ENCODE measurements around the gene TMEM101. TPM values are rescaled to one million over a fixed set of nuclear protein-coding genes. Genes with fewer than 3 reads are reported as not detected.
"Not testable (repeated sequence)": the region's sequence is repeated elsewhere in the genome, so short reads cannot be mapped to it uniquely, and the experiment has no call there.

The TMEM101 gene
- total RNA-seq, 3 donors from 2014 or later: 23.0 to 27.7 (median 23.8) TPM

DNA sequence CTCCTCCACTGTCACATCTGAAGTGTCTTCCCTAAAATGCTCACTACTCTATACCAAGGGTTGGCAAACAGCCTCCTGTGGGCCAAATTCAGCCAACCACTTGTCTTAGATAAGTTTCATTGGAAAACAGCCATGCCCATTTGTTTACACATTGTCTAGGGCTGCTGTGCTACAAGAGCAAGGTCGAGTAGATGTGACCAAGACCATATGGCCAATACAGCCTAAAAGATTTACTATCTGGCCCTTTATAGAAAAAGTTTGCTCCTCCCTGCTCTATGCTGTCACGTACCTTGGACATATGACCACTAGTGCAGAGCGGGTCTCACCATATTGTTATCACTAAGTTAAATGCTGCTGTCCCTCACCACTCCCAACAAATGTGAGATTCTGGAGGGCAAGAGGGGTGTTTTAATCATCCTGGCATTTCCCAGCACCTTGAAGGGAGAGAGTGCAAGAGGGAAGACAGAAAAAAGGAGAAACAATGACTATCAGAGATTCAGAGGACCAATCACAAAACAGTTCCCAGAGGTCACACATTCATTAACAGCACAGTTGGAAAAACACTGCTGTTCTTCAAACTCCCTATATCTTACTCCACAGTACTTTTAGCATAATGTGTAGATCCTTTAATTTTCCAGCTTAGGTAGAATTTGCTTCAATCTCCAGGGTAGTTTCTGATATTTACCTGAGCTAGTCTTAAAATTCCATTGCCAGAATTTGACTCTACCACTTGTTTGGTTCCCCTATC lies 38.5 kb upstream of the TMEM101 start:
- Histone ChIP-seq H3K9me3 (no peaks in the 10 kb centered on the region), H3K4me3 (no peak overlapping the region), H3K36me3 (ENCODE audit: low read depth) (no peaks in the 10 kb centered on the region), H3K4me1 (ENCODE audit: low read depth) (no peaks in the 10 kb centered on the region)
- TF ChIP-seq CTCF (IDR thresholded peaks at IDR 0.05): no peak
- intact Hi-C loops (cut with DNase I, micrococcal nuclease): no loop called here
- no peak for DNase-seq
- peak; percentile 65 for ATAC-seq

DNA sequence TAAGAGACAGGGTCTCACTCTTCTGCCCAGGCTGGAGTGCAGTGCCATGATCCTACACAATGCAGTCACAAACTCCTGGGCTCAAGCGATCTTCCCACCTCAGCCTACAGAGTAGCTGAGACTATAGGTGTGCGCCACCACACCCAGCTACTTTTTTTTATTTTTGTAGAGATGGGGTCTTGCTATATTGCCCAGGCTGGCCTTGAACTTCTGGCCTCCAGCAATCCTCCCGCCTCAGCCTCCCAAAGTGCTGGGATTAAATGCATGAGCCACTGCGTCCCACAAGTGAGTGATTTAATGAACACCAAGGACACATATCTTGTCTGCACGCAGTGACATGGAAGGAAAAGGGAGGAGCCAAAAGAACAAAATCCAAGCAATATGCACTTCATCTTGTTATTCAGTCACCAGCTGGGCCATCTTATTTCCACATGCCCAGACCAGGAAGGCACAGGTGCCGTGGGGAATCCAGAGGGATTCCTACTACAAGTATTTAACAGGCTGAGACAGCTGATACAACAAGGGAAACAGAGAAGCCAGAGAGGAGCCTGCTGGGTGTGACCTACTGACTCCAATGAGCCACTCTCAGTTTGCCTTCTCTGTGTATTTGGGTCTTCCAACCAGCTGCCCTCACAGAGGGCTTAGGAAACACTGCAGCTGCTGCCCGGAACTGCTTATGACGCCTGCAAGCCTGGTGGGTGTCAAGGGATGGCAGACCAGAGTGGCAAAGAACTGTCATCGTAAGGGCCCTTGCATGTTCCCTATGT lies 34.7 kb upstream of the TMEM101 start:
- Histone ChIP-seq H3K4me3 (no peak overlapping the region), H3K9me3 (no peaks in the 10 kb centered on the region), H3K36me3 (ENCODE audit: low read depth) (no peaks in the 10 kb centered on the region), H3K4me1 (ENCODE audit: low read depth) (no peaks in the 10 kb centered on the region)
- DNase-seq (no peak), ATAC-seq (no peak)
- intact Hi-C loops (cut with DNase I, micrococcal nuclease): no loop called here
- TF ChIP-seq CTCF (IDR thresholded peaks at IDR 0.05): no peak

DNA sequence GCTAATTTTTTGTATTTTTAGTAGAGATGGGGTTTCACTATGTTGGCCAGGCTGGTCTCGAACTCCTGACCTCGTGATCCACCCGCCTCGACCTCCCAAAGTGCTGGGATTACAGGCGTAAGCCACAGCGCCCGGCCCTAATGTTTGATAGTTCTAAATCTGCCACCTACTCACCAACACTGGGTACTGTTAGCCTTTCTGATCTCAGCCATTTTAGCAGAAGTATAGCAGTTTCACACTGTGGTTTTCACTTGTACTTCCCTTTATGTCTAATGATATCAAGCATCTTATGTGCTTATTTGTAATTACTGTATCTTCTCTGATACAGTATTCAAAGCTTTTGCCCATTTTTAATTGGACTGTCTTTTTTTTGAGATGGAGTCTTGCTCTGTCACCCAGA lies 32.1 kb upstream of the TMEM101 start:
- H3K9me3 ChIP-seq; H3K4me3 ChIP-seq; DNase-seq; H3K4me1 ChIP-seq (ENCODE audit: low read depth); intact Hi-C loops (cut with DNase I, micrococcal nuclease); ATAC-seq; H3K36me3 ChIP-seq (ENCODE audit: low read depth): not testable (repeated sequence)

DNA sequence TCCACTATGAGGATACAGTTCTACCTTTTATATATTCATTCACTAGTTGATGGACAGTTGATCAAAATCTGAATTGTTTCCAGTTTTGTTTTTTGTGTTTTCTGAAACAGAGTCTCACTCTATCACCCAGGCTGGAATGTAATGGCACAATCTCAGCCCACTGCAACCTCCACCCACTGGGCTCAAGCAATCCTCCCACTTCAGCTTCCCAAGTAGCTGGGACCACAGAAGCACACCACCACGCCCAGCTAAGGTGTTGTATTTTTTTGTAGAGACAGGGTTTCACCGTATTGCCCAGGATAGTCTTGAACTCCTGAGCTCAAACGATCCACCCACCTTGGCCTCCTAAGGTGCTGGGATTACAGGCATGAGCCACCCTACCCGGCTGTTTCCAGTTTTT lies 30.7 kb upstream of the TMEM101 start:
- Histone ChIP-seq H3K9me3 (no peaks in the 10 kb centered on the region), H3K36me3 (ENCODE audit: low read depth) (no peaks in the 10 kb centered on the region), H3K4me1 (ENCODE audit: low read depth) (no peaks in the 10 kb centered on the region), H3K4me3 (no peak overlapping the region)
- ATAC-seq: no peak
- no peak for DNase-seq
- intact Hi-C loops (cut with DNase I, micrococcal nuclease): no loop called here
- TF ChIP-seq CTCF (IDR thresholded peaks at IDR 0.05): no peak

DNA sequence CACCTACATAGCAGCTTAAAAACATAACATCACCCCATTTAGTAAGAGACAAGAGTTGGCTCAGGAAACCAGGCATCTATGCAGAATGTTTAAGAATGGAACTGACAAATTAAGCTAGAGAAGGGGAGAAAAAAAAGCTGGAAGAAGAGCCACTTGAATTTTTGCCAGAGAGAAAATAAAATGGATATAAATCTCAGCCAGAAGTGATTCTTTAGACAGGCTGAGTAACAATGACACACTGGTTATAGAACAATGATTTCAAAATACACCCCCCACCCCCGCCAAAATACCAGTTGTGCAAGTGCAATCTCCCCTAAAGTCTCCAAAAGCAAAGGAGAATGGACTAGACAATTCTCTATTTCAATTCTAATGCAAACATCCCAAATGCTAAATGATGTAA lies 29.3 kb upstream of the TMEM101 start:
- Histone ChIP-seq H3K9me3 (no peaks in the 10 kb centered on the region), H3K4me3 (no peak overlapping the region), H3K36me3 (ENCODE audit: low read depth) (no peaks in the 10 kb centered on the region), H3K4me1 (ENCODE audit: low read depth) (no peaks in the 10 kb centered on the region)
- ATAC-seq (no peak), DNase-seq (no peak)
- intact Hi-C loops (cut with DNase I, micrococcal nuclease): no loop called here
- no peak for TF ChIP-seq CTCF (IDR thresholded peaks at IDR 0.05)

DNA sequence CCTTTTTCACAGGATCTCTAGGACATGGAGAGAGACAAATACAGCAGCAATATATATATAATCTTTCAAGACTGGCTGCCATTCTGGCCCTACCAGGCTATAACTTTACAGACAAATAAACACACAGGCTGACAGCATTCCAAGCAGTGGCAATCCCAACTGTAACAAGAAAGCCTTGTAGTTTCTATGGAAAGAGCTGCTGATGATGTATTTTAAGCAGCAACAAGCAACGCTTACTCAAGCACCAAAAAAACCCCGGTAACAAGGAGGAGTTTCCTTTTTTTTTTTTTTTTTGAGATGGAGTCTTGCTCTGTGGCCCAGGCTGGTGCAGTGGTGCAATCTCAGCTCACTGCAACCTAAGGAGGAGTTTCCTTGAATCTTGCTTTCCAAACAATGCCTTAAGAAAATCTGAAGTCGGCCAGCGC lies 28.5 kb upstream of the TMEM101 start:
- Histone ChIP-seq H3K4me3 (no peak overlapping the region), H3K9me3 (no peaks in the 10 kb centered on the region), H3K36me3 (ENCODE audit: low read depth) (no peaks in the 10 kb centered on the region), H3K4me1 (ENCODE audit: low read depth) (no peaks in the 10 kb centered on the region)
- TF ChIP-seq CTCF (IDR thresholded peaks at IDR 0.05): no peak
- DNase-seq (no peak), ATAC-seq (no peak)
- intact Hi-C loops (cut with DNase I, micrococcal nuclease): no loop called here

Data from mucosa of descending colon (tissue), 3 donors.